WTC11 (cell line): Measurements from ENCODE around the gene MORN4. TPM values are rescaled to one million over a fixed set of nuclear protein-coding genes. Genes with fewer than 3 reads are reported as not detected.
A peak's percentile ranks its signal among the peaks of the same experiment; 100 is the strongest.

ENCODE experiments used
- ATAC-seq: fragments of 200-7000 bp; cut with Tn5 transposase; 2 replicates; pipeline ENCODE4 v1.10.0; 2021; ENCODE audit warnings: mild to moderate bottlenecking, moderate library complexity
- CTCF ChIA-PET: fragments of 300-600 bp; sonication (Branson Sonifier 250); formaldehyde crosslinking; loops from one replicate; lab custom pipeline; 2021; ENCODE audit warnings: antibody characterized with exemption; lab: Charles Lee
- POLR2A ChIA-PET: fragments of 350-600 bp; sonication (Branson Sonifier 250); formaldehyde crosslinking; loops from one replicate; lab custom pipeline; 2021; ENCODE audit warnings: antibody characterized with exemption; lab: Charles Lee
- DNase-seq: peaks from one replicate; pipeline ENCODE4 v3.0.0; 2021; ENCODE audit warnings: low spot score
- H3K27ac Mint-ChIP-seq: 2 replicates; pipeline ENCODE4 v1.8.0; 2021; ENCODE audit warnings: mixed read lengths
- H3K27me3 Mint-ChIP-seq: 2 replicates; pipeline ENCODE4 v1.8.0; 2021; ENCODE audit warnings: low read depth, mild to moderate bottlenecking, moderate library complexity, mixed read lengths
- H3K36me3 Mint-ChIP-seq: 2 replicates; pipeline ENCODE4 v1.8.0; 2021; ENCODE audit warnings: mixed read lengths
- H3K4me1 Mint-ChIP-seq: 2 replicates; pipeline ENCODE4 v1.8.0; 2022; ENCODE audit warnings: mixed read lengths
- H3K4me3 Mint-ChIP-seq: 2 replicates; pipeline ENCODE4 v1.8.0; 2021; ENCODE audit warnings: mild to moderate bottlenecking, moderate library complexity, mixed read lengths
- H3K9me3 Mint-ChIP-seq: 2 replicates; pipeline ENCODE4 v1.8.0; 2021; ENCODE audit warnings: mixed read lengths
- ATF1 ChIP-seq: sonication (generic); formaldehyde crosslinking; IDR thresholded peaks from 2 replicates; pipeline ENCODE4 v1.8.1; 2023; ENCODE audit warnings: mild to moderate bottlenecking, moderate library complexity, missing genetic modification reagents
- FOXK1 ChIP-seq: sonication (generic); formaldehyde crosslinking; IDR thresholded peaks from 2 replicates; pipeline ENCODE4 v1.8.0; 2022; ENCODE audit warnings: mild to moderate bottlenecking, moderate library complexity, missing genetic modification reagents
- NFYB ChIP-seq: sonication (generic); formaldehyde crosslinking; conservative IDR thresholded peaks from 2 replicates; pipeline ENCODE4 v1.8.0; 2022; ENCODE audit warnings: low read depth, missing genetic modification reagents
- PRRX2 ChIP-seq: fragments of 250-450 bp; sonication (Bioruptor Pico); IDR thresholded peaks from 2 replicates; pipeline ENCODE4 v1.8.0; 2021; ENCODE audit warnings: mild to moderate bottlenecking
- ZNF121 ChIP-seq: sonication (generic); formaldehyde crosslinking; IDR thresholded peaks from 2 replicates; pipeline ENCODE4 v1.8.0; 2023; ENCODE audit warnings: missing genetic modification reagents
- ZNF317 ChIP-seq: sonication (generic); formaldehyde crosslinking; IDR thresholded peaks from 2 replicates; pipeline ENCODE4 v1.8.1; 2023; ENCODE audit warnings: low read depth, mild to moderate bottlenecking, moderate library complexity, missing genetic modification reagents, borderline replicate concordance
- total RNA-seq: library from RNA; stranded (reverse); gene quantifications from 3 replicates; pipeline ENCODE4 v1.2.3, GENCODE V29; 2021
- TF ChIP-seq, protein P1 (sequence below): sonication (generic); formaldehyde crosslinking; IDR thresholded peaks from 2 replicates; pipeline ENCODE4 v1.8.0; 2023; ENCODE audit warnings: mild to moderate bottlenecking, missing genetic modification reagents
- TF ChIP-seq, protein P2 (sequence below): sonication (generic); formaldehyde crosslinking; IDR thresholded peaks from 2 replicates; pipeline ENCODE4 v1.8.1; 2023; ENCODE audit warnings: mild to moderate bottlenecking, missing genetic modification reagents
- TF ChIP-seq, protein P3 (sequence below): sonication (generic); formaldehyde crosslinking; IDR thresholded peaks from 2 replicates; pipeline ENCODE4 v1.8.1; 2022; ENCODE audit warnings: missing genetic modification reagents, borderline replicate concordance
- TF ChIP-seq, protein P4 (sequence below): sonication (generic); formaldehyde crosslinking; IDR thresholded peaks from 2 replicates; pipeline ENCODE4 v1.8.1; 2023; ENCODE audit warnings: mild to moderate bottlenecking, moderate library complexity, missing genetic modification reagents
- TF ChIP-seq, protein P5 (sequence below): sonication (generic); formaldehyde crosslinking; IDR thresholded peaks from 2 replicates; pipeline ENCODE4 v1.8.1; 2022; ENCODE audit warnings: mild to moderate bottlenecking, missing genetic modification reagents, moderate library complexity, borderline replicate concordance
- TF ChIP-seq, protein P6 (sequence below): sonication (generic); formaldehyde crosslinking; IDR thresholded peaks from 2 replicates; pipeline ENCODE4 v1.8.1; 2023; ENCODE audit warnings: mild to moderate bottlenecking, missing genetic modification reagents, moderate library complexity

MORN4 gene
- total RNA-seq, 1 experiment from 2014 or later: 21.8 TPM

DNA sequence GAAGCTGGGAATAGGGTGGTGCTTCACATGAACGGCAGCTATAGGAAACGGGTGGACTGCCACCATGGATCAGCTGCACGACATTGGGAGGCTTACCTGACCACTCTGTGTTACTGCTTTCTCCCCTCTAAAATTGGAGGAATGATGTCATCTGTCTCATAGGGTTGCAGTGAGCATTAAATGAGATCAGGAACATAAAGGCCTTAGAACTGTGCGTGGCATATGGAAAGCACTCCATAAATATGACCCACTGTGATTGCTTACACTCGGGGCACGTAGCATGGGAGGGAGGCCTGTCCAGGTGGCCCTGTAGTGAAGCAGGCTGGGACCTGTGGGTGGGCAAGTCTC, 34.1 kb downstream of the MORN4 start:
- DNase-seq (no peak), ATAC-seq (no peak)
- H3K27me3 Mint-ChIP-seq: no peaks in the 10 kb centered on the region
- no peaks in the 10 kb centered on the region for H3K9me3 Mint-ChIP-seq
- H3K4me3 Mint-ChIP-seq: no peak overlapping the region
- CTCF ChIA-PET: interaction anchor here (1.0 to 1.3 kb wide), 3 partner anchors 27 to 66 kb away, joined by 3 read pairs; no protein-coding TSS in a partner anchor
- H3K36me3 Mint-ChIP-seq: no peaks in the 10 kb centered on the region
- POLR2A ChIA-PET: no interaction called here
- TF ChIP-seq, protein P1, sequence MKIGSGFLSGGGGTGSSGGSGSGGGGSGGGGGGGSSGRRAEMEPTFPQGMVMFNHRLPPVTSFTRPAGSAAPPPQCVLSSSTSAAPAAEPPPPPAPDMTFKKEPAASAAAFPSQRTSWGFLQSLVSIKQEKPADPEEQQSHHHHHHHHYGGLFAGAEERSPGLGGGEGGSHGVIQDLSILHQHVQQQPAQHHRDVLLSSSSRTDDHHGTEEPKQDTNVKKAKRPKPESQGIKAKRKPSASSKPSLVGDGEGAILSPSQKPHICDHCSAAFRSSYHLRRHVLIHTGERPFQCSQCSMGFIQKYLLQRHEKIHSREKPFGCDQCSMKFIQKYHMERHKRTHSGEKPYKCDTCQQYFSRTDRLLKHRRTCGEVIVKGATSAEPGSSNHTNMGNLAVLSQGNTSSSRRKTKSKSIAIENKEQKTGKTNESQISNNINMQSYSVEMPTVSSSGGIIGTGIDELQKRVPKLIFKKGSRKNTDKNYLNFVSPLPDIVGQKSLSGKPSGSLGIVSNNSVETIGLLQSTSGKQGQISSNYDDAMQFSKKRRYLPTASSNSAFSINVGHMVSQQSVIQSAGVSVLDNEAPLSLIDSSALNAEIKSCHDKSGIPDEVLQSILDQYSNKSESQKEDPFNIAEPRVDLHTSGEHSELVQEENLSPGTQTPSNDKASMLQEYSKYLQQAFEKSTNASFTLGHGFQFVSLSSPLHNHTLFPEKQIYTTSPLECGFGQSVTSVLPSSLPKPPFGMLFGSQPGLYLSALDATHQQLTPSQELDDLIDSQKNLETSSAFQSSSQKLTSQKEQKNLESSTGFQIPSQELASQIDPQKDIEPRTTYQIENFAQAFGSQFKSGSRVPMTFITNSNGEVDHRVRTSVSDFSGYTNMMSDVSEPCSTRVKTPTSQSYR (CRISPR knock-in tag): no peak
- no peak for TF ChIP-seq PRRX2 (CRISPR knock-in tag)
- TF ChIP-seq, protein P2, sequence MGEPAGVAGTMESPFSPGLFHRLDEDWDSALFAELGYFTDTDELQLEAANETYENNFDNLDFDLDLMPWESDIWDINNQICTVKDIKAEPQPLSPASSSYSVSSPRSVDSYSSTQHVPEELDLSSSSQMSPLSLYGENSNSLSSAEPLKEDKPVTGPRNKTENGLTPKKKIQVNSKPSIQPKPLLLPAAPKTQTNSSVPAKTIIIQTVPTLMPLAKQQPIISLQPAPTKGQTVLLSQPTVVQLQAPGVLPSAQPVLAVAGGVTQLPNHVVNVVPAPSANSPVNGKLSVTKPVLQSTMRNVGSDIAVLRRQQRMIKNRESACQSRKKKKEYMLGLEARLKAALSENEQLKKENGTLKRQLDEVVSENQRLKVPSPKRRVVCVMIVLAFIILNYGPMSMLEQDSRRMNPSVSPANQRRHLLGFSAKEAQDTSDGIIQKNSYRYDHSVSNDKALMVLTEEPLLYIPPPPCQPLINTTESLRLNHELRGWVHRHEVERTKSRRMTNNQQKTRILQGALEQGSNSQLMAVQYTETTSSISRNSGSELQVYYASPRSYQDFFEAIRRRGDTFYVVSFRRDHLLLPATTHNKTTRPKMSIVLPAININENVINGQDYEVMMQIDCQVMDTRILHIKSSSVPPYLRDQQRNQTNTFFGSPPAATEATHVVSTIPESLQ (CRISPR knock-in tag): no peak
- TF ChIP-seq, protein P3, sequence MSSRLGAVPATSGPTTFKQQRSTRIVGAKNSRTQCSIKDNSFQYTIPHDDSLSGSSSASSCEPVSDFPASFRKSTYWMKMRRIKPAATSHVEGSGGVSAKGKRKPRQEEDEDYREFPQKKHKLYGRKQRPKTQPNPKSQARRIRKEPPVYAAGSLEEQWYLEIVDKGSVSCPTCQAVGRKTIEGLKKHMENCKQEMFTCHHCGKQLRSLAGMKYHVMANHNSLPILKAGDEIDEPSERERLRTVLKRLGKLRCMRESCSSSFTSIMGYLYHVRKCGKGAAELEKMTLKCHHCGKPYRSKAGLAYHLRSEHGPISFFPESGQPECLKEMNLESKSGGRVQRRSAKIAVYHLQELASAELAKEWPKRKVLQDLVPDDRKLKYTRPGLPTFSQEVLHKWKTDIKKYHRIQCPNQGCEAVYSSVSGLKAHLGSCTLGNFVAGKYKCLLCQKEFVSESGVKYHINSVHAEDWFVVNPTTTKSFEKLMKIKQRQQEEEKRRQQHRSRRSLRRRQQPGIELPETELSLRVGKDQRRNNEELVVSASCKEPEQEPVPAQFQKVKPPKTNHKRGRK (CRISPR knock-in tag): no peak
- TF ChIP-seq, protein P4, sequence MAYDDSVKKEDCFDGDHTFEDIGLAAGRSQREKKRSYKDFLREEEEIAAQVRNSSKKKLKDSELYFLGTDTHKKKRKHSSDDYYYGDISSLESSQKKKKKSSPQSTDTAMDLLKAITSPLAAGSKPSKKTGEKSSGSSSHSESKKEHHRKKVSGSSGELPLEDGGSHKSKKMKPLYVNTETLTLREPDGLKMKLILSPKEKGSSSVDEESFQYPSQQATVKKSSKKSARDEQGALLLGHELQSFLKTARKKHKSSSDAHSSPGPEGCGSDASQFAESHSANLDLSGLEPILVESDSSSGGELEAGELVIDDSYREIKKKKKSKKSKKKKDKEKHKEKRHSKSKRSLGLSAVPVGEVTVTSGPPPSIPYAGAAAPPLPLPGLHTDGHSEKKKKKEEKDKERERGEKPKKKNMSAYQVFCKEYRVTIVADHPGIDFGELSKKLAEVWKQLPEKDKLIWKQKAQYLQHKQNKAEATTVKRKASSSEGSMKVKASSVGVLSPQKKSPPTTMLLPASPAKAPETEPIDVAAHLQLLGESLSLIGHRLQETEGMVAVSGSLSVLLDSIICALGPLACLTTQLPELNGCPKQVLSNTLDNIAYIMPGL: no peak
- TF ChIP-seq, protein P5, sequence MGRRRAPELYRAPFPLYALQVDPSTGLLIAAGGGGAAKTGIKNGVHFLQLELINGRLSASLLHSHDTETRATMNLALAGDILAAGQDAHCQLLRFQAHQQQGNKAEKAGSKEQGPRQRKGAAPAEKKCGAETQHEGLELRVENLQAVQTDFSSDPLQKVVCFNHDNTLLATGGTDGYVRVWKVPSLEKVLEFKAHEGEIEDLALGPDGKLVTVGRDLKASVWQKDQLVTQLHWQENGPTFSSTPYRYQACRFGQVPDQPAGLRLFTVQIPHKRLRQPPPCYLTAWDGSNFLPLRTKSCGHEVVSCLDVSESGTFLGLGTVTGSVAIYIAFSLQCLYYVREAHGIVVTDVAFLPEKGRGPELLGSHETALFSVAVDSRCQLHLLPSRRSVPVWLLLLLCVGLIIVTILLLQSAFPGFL (CRISPR knock-in tag): no peak
- H3K27ac Mint-ChIP-seq: no peak overlapping the region
- peaks cover 4% of the 10 kb centered on the region for H3K4me1 Mint-ChIP-seq

DNA sequence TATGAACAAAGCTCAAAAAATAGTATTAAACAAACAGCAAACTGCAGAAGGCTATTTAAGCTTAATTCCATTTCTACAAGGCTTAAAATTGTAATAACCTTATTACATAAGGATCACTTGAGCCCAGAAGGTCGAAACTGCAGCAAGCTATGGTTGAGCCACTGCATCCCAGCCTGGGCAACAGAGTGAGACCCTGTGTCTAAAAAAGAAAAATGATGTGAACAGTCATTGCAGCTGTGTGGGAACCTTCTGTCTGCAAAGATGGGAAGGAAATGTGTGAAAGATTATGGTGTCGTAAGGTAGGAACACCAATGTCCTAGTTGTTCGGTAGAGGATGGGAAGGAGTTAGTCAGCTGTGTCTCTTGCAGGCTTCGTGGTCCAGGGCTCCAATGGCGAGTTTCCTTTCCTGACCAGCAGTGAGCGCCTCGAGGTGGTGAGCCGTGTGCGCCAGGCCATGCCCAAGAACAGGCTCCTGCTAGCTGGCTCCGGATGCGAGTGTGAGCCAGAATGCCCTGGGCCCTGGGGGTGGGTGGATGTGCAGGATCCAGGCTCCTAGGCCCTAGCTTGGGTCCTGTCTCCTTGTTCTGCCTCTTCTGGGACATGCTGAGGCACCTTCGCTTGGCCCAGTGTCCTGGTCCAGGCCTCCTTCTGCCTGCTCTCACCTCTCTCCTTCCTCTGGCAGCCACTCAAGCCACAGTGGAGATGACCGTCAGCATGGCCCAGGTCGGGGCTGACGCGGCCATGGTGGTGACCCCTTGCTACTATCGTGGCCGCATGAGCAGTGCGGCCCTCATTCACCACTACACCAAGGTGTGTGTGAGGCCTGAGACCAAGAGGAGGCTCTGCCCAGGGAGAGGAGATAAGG, 34.7 kb downstream of the MORN4 start:
- Mint-ChIP-seq H3K27ac (no peak overlapping the region), H3K9me3 (no peaks in the 10 kb centered on the region), H3K36me3 (no peaks in the 10 kb centered on the region), H3K4me3 (no peak overlapping the region)
- DNase-seq (no peak), ATAC-seq (0 out of 2 replicates have a peak, but pooled peaks have one; percentile 22)
- CTCF ChIA-PET: interaction anchor here (0.9 to 1.5 kb wide), 4 partner anchors 14 to 65 kb away, joined by 3 to 5 read pairs (median 3); partner anchors contain the start of gene ANKRD2
- no peak for TF ChIP-seq FOXK1 (CRISPR knock-in tag)
- TF ChIP-seq ZNF121 (CRISPR knock-in tag): 0 out of 2 replicates have a peak, but pooled peaks have one; percentile 54
- 0 out of 2 replicates have a peak, but pooled peaks have one; percentile 46 for TF ChIP-seq ZNF317 (CRISPR knock-in tag)
- TF ChIP-seq ATF1 (CRISPR knock-in tag): no peak
- TF ChIP-seq, protein P6, sequence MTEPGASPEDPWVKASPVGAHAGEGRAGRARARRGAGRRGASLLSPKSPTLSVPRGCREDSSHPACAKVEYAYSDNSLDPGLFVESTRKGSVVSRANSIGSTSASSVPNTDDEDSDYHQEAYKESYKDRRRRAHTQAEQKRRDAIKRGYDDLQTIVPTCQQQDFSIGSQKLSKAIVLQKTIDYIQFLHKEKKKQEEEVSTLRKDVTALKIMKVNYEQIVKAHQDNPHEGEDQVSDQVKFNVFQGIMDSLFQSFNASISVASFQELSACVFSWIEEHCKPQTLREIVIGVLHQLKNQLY: no peak
- TF ChIP-seq NFYB (CRISPR knock-in tag): no peak
- TF ChIP-seq, all 79 proteins: peak for 2
- H3K27me3 Mint-ChIP-seq: no peaks in the 10 kb centered on the region
- POLR2A ChIA-PET: no interaction called here
- H3K4me1 Mint-ChIP-seq: peaks cover 4% of the 10 kb centered on the region
